Common myeloid progenitor, CD34-positive (primary cell): ENCODE results near the gene CEBPG.

Experiments
- CTCF ChIA-PET: fragments of 350-600 bp; sonication (Branson Sonifier 250); formaldehyde crosslinking; loops from one replicate; lab custom pipeline; 2021; ENCODE audit warnings: antibody characterized with exemption; lab: Charles Lee
- POLR2A ChIA-PET: fragments of 350-600 bp; sonication (Branson Sonifier 250); formaldehyde crosslinking; loops from one replicate; lab custom pipeline; 2021; ENCODE audit warnings: antibody characterized with exemption; lab: Charles Lee
- DNase-seq, 3 donors: peaks; one replicate each; pipeline versions ENCODE4 v3.0.0 to v3.0.0-alpha.2; 2013
- H3K27ac ChIP-seq, 2 experiments: 1 replicate in 1 of 2; 2 replicates in 1 of 2; pipeline ENCODE4 v1.7.0; 2013; ENCODE audit warnings: inconsistent platforms in 2 of 2, low read length in 2 of 2, mild to moderate bottlenecking in 2 of 2, low read depth in 1 of 2, moderate library complexity in 1 of 2; ENCODE audit not compliant: severe bottlenecking in 2 of 2, insufficient read depth in 1 of 2, poor library complexity in 1 of 2
- H3K27me3 ChIP-seq, 5 experiments: replicated peaks in 2 of 5; 1 replicate in 3 of 5; 2 replicates in 2 of 5; pipeline versions ENCODE4 v1.6.1 to v1.7.0; 2013; ENCODE audit warnings: low read length in 4 of 5, mild to moderate bottlenecking in 2 of 5, moderate library complexity in 2 of 5, inconsistent platforms in 1 of 5; ENCODE audit not compliant: insufficient read depth in 5 of 5, control insufficient read depth in 4 of 5
- H3K36me3 ChIP-seq, 4 experiments: 1 replicate in 2 of 4; 2 replicates in 2 of 4; pipeline versions ENCODE4 v1.6.1 to v1.7.0; 2013; ENCODE audit warnings: low read length in 3 of 4, control low read depth in 1 of 4, mild to moderate bottlenecking in 1 of 4; ENCODE audit not compliant: control insufficient read depth in 4 of 4, insufficient read depth in 4 of 4
- H3K4me1 ChIP-seq, 4 experiments: 1 replicate in 3 of 4; 2 replicates in 1 of 4; pipeline versions ENCODE4 v1.6.1 to v1.7.1; 2013; ENCODE audit warnings: low read length in 3 of 4, mild to moderate bottlenecking in 3 of 4, control low read depth in 1 of 4, inconsistent platforms in 1 of 4, moderate library complexity in 1 of 4; ENCODE audit not compliant: control insufficient read depth in 4 of 4, insufficient read depth in 4 of 4; ENCODE audit errors: control extremely low read depth in 1 of 4
- H3K4me3 ChIP-seq, 7 experiments: 1 replicate in 4 of 7; 2 replicates in 3 of 7; pipeline versions ENCODE4 v1.5.1 to v1.7.0; 2013; ENCODE audit warnings: mild to moderate bottlenecking in 7 of 7, low read length in 6 of 7, moderate library complexity in 6 of 7, inconsistent platforms in 2 of 7, low read depth in 2 of 7, control low read depth in 1 of 7; ENCODE audit not compliant: insufficient read depth in 4 of 7, control insufficient read depth in 1 of 7; ENCODE audit errors: extremely low read depth in 1 of 7
- H3K9me3 ChIP-seq, 5 experiments: 1 replicate in 4 of 5; 2 replicates in 1 of 5; pipeline versions ENCODE4 v1.6.1 to v1.7.1; 2013; ENCODE audit warnings: low read length in 4 of 5, mild to moderate bottlenecking in 2 of 5, inconsistent platforms in 1 of 5, low read depth in 1 of 5, moderate library complexity in 1 of 5; ENCODE audit not compliant: control insufficient read depth in 4 of 5, insufficient read depth in 2 of 5; ENCODE audit errors: control extremely low read depth in 1 of 5
- WGBS: methylation state at CpG from one replicate; pipeline ENCODE4 v1.1.5; 2013; ENCODE audit not compliant: insufficient coverage; 5-methylcytosine and 5-hydroxymethylcytosine counted together

CEBPG gene

GRCh38 chr19:33410915-33411401, 37.4 kb downstream of the CEBPG start:
- H3K36me3 ChIP-seq = peaks cover 0 to 7% (median 0%) of the 10 kb centered on the region in 4 experiments
- no peak overlapping the region for H3K27ac ChIP-seq
- H3K9me3 ChIP-seq = no peaks in the 10 kb centered on the region
- ChIA-PET POLR2A (no interaction called here), CTCF (interaction anchor here (1.6 to 16.5 kb wide), 2 partner anchors 22 to 171 kb away, joined by 3 to 278 read pairs; no protein-coding TSS in a partner anchor)
- H3K27me3 ChIP-seq = no peaks in the 10 kb centered on the region
- 95% methylated on average over 15 of the region's 21 CpGs for WGBS
- H3K4me1 ChIP-seq = peaks cover 0 to 7% (median 3%) of the 10 kb centered on the region in 4 experiments
- no peak for DNase-seq
- H3K4me3 ChIP-seq = no peak overlapping the region

GRCh38 chr19:33411621-33412180, 38.2 kb downstream of the CEBPG start:
- Histone ChIP-seq H3K36me3 (peaks cover 0 to 7% (median 0%) of the 10 kb centered on the region in 4 experiments), H3K9me3 (no peaks in the 10 kb centered on the region), H3K27me3 (no peaks in the 10 kb centered on the region), H3K27ac (no peak overlapping the region), H3K4me3 (no peak overlapping the region), H3K4me1 (peaks cover 0 to 11% (median 8%) of the 10 kb centered on the region in 4 experiments)
- DNase-seq = no peak
- 96% methylated on average over 18 of the region's 20 CpGs for WGBS
- CTCF ChIA-PET = interaction anchor here (1.6 kb wide), 1 partner anchor 175 kb away, joined by 5 read pairs; no protein-coding TSS in a partner anchor
- POLR2A ChIA-PET = no interaction called here

GRCh38 chr19:33412601-33413425, 39.3 kb downstream of the CEBPG start:
- H3K36me3 ChIP-seq = peaks cover 0 to 7% (median 0%) of the 10 kb centered on the region in 4 experiments
- CTCF ChIA-PET = interaction anchor here (1.2 to 1.6 kb wide), 2 partner anchors 40 to 176 kb away, joined by 3 to 5 read pairs; no protein-coding TSS in a partner anchor
- no peak for DNase-seq
- no peak overlapping the region for H3K4me3 ChIP-seq
- no peak overlapping the region for H3K27ac ChIP-seq
- peaks cover 0 to 8% (median 7%) of the 10 kb centered on the region in 4 experiments for H3K4me1 ChIP-seq
- POLR2A ChIA-PET = no interaction called here
- no peaks in the 10 kb centered on the region for H3K9me3 ChIP-seq
- WGBS = 98% methylated on average over 16 of the region's 18 CpGs
- no peaks in the 10 kb centered on the region for H3K27me3 ChIP-seq

- Histone ChIP-seq H3K4me3 (no peak overlapping the region), H3K36me3 (peaks cover 0 to 7% (median 0%) of the 10 kb centered on the region in 4 experiments), H3K9me3 (no peaks in the 10 kb centered on the region), H3K27ac (no peak overlapping the region), H3K4me1 (peaks cover 0 to 5% (median 4%) of the 10 kb centered on the region in 4 experiments), H3K27me3 (no peaks in the 10 kb centered on the region)
- POLR2A ChIA-PET = no interaction called here
- DNase-seq = no peak
- CTCF ChIA-PET = interaction anchor here (1.2 kb wide), 1 partner anchor 41 kb away, joined by 3 read pairs; no protein-coding TSS in a partner anchor
- WGBS = 99% methylated on average over 12 of the region's 13 CpGs
Observed at GRCh38 chr19:33413426-33413725, 39.9 kb downstream of the CEBPG start.

- H3K27ac ChIP-seq = no peak overlapping the region
- H3K4me3 ChIP-seq = no peak overlapping the region
- H3K9me3 ChIP-seq = no peaks in the 10 kb centered on the region
- CTCF ChIA-PET = interaction anchor here (0.6 to 1.2 kb wide), 5 partner anchors 41 to 358 kb away, joined by 3 to 4 read pairs (median 3); no protein-coding TSS in a partner anchor
- H3K36me3 ChIP-seq = peaks cover 0 to 7% (median 0%) of the 10 kb centered on the region in 4 experiments
- 97% methylated on average over 14 of the region's 25 CpGs for whole genome bisulfite sequencing
- no peaks in the 10 kb centered on the region for H3K27me3 ChIP-seq
- peaks cover 0 to 5% (median 4%) of the 10 kb centered on the region in 4 experiments for H3K4me1 ChIP-seq
- POLR2A ChIA-PET = no interaction called here
- no peak for DNase-seq
Observed at GRCh38 chr19:33413868-33414666, 40.6 kb downstream of the CEBPG start.

- no peak overlapping the region for H3K4me3 ChIP-seq
- H3K9me3 ChIP-seq = no peaks in the 10 kb centered on the region
- H3K27ac ChIP-seq = no peak overlapping the region
- peaks cover 0 to 5% (median 4%) of the 10 kb centered on the region in 4 experiments for H3K4me1 ChIP-seq
- no peaks in the 10 kb centered on the region for H3K27me3 ChIP-seq
- CTCF ChIA-PET = interaction anchor here (0.8 to 3.5 kb wide), 12 partner anchors 8 to 359 kb away, joined by 3 to 19 read pairs (median 4); no protein-coding TSS in a partner anchor
- 95% methylated on average over 28 of the region's 32 CpGs for WGBS
- POLR2A ChIA-PET = no interaction called here
- DNase-seq = no peak
- H3K36me3 ChIP-seq = peaks cover 0 to 7% (median 0%) of the 10 kb centered on the region in 4 experiments
Observed at GRCh38 chr19:33414667-33415605, 41.4 kb downstream of the CEBPG start.
